Keratinocyte (primary cell): Measurements from ENCODE around the gene UGT1A1.

Source experiments
- EZH2 ChIP-seq: IDR thresholded peaks from one replicate; pipeline ENCODE4 v1.6.1; 2012; ENCODE audit warnings: inconsistent platforms, mild to moderate bottlenecking, low read length, moderate library complexity
- TF ChIP-seq, protein P1 (sequence below), 3 experiments: IDR thresholded peaks in 1 of 3; conservative IDR thresholded peaks in 1 of 3; optimal IDR thresholded peaks in 1 of 3; 2 replicates in 2 of 3; 3 replicates in 1 of 3; pipeline versions ENCODE3 to v1.5.1; 2011; ENCODE audit warnings: low read length in 3 of 3, mild to moderate bottlenecking in 3 of 3, moderate library complexity in 2 of 3, control low read depth in 1 of 3, inconsistent platforms in 1 of 3; ENCODE audit not compliant: insufficient read depth in 2 of 3; ENCODE audit errors: extremely low read depth in 1 of 3

DNA sequence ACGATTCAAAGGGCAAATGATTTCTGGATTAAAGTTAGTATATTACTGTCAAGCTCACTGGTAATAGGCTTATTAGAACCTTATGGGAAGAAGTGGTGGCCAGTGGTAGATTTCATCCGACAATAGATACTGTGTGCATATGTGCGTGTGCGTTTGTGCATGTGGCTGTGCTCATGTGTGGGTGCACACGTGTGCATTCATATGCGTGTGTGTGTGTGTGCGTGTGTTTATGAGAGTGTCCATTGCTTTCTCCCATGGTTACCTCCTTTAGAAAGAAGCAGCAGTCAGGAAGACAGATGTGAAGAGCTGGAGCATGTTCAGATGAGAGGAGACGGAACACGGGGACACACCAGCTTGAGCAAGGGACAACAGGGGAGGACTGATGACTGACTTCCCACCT lies 9.2 kb downstream of the UGT1A1 start:
- TF ChIP-seq, protein P1, sequence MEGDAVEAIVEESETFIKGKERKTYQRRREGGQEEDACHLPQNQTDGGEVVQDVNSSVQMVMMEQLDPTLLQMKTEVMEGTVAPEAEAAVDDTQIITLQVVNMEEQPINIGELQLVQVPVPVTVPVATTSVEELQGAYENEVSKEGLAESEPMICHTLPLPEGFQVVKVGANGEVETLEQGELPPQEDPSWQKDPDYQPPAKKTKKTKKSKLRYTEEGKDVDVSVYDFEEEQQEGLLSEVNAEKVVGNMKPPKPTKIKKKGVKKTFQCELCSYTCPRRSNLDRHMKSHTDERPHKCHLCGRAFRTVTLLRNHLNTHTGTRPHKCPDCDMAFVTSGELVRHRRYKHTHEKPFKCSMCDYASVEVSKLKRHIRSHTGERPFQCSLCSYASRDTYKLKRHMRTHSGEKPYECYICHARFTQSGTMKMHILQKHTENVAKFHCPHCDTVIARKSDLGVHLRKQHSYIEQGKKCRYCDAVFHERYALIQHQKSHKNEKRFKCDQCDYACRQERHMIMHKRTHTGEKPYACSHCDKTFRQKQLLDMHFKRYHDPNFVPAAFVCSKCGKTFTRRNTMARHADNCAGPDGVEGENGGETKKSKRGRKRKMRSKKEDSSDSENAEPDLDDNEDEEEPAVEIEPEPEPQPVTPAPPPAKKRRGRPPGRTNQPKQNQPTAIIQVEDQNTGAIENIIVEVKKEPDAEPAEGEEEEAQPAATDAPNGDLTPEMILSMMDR (optimal IDR thresholded peaks at IDR 0.05 in 1 of 3, IDR thresholded peaks at IDR 0.05 in 1 of 3, conservative IDR thresholded peaks at IDR 0.05 in 1 of 3; ENCODE audit: extremely low read depth in 1 of 3, insufficient read depth in 2 of 3, low read length in 3 of 3): no peak
- no peak for TF ChIP-seq EZH2
